Stimulated activated CD8-positive, alpha-beta memory T cell treated with anti-CD3 and anti-CD28 coated beads, Interleukin-4, amount 100 ng/mL, for 4 hours (primary cell): ENCODE results near the gene DPH3.
A peak's percentile ranks its signal among the peaks of the same experiment; 100 is the strongest.
"Not testable (repeated sequence)": the region's sequence is repeated elsewhere in the genome, so short reads cannot be mapped to it uniquely, and the experiment has no call there.

Experiments used
- DNase-seq, 2 donors: peaks; one replicate each; pipeline ENCODE4 v3.0.0-alpha.2; 2020; ENCODE audit warnings: low read depth in 2 of 2, low spot score in 1 of 2

Gene DPH3

DNA sequence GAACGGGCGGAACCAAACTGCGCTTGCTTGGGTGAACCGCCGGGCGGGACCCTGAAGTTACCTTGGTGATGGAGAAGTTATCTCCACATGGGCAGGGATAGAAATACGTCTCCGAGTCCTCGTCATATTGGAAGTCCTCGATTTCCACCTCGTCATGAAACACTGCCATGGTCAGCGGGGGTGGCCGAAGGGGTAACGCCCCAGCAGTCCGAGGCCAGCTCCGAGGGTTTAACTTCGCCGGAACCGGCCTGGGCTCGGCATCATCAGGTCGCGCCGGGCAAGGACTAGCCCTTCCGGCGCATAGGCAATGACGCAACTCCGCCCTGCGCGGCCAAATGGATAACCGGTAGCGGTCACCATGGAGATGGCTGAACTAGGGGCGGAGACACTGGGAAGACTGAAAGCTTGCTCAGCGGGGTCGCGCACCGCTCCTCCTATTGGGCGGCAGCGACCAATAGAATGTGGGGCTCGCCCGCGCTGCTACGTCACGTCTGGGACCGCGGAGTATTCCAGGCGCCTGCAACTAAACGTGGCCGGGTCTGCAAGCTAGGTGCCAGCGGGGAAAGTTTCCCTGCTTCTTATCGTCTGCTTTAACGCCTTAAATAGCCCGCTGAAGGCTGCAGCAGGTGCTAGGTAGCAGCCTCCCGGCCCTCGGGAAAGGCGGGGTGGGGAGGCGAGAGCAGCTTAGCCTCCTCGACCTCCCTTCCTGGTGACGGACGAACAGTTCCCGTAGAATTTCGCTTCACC lies at the start of gene DPH3, which contains the start of gene OXNAD1:
Gene DPH3 (minus strand): TSS at position 236 of the 747 bp plus-strand sequence. CDS start 67 bp downstream, at position 169.
Gene OXNAD1 (plus strand): TSS at position 505 of the 747 bp plus-strand sequence. CDS start 5,741 bp downstream, outside the sequence.
- peak; percentile 99 for DNase-seq

GRCh38 chr3:16313886-16314645 lies 49.3 kb upstream of the DPH3 start:
- no peak for DNase-seq

- no peak for DNase-seq
These were observed 47.3 kb upstream of the DPH3 start for GRCh38 chr3:16311960-16312451.

- DNase-seq: not testable (repeated sequence)
These were observed 45.7 kb upstream of the DPH3 start for GRCh38 chr3:16310486-16310885.

- DNase-seq: peak in 1 of 2 donors; percentile 40
These were observed 44.8 kb upstream of the DPH3 start for GRCh38 chr3:16309558-16309957.

- DNase-seq: no peak
These were observed 44.0 kb upstream of the DPH3 start for GRCh38 chr3:16308727-16309126.

- no peak for DNase-seq
These were observed 43.2 kb upstream of the DPH3 start for GRCh38 chr3:16307832-16308531.

- peak in 1 of 2 donors; percentile 21 for DNase-seq
These were observed 40.4 kb upstream of the DPH3 start for GRCh38 chr3:16305111-16305541.

- DNase-seq: no peak
These were observed 39.6 kb upstream of the DPH3 start for GRCh38 chr3:16304061-16305010.

DNA sequence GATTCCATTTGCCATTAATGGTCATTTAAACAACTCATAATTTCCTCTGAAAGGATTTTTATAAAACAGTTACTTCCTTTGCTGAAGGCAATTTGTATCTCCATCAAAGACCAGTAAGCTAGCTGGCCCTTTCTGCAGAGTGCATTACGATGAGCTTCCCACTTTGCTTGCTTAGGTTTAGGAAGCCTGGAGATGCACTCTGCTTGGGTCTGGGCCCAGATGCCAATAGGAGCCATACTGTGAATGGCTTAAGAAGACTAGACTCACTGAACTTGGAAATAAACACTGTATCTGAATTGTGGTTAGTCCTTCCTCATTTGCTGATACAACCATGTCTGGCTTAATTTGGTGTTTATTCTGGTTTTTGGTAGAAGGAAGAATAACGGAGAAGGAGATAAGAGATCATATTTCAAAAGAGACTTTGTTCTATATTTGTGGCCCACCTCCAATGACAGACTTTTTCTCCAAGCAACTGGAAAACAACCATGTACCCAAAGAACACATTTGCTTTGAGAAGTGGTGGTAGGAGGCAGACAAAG lies 38.4 kb upstream of the DPH3 start:
- no peak for DNase-seq

- no peak for DNase-seq
These were observed 37.4 kb upstream of the DPH3 start for GRCh38 chr3:16302082-16302631.

DNA sequence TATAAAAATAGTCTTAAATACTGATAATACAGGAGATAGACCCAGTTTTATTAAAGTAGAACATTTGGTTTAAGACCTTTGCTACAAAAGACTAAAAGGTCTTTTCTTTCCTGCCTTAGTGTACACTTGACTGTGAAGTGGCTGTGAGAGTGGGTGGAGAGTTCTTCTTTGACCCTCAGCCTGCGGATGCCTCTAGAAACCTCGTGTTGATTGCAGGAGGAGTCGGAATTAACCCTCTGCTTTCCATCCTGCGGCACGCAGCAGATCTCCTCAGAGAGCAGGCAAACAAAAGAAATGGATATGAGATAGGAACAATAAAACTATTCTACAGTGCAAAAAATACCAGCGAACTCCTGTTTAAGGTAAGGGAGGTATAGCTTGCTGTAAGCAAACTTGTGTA lies 36.8 kb upstream of the DPH3 start:
- DNase-seq: no peak

GRCh38 chr3:16300881-16301359 lies 36.2 kb upstream of the DPH3 start:
- DNase-seq: no peak

GRCh38 chr3:16300307-16300706 lies 35.6 kb upstream of the DPH3 start:
- no peak for DNase-seq

DNA sequence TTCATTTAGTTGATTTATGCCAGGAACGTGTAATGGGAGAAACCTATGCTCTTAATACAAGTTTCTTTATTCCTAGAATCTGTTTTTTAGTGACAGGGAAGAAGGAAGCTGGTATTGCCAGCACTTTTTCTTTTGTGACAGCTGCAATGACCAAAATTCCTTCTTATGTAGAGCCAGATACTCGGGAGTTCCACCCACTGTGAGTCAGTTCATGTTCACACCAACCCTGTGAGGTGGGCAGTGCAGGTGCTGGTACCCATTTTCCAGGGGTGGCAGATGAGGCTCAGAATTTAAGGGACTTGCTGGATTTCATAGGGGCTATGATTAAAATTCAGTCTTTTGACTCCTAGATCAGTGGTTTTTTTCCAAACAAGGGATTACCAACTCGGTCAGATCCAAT lies 35.0 kb upstream of the DPH3 start:
- no peak for DNase-seq

GRCh38 chr3:16298891-16299290 lies 34.1 kb upstream of the DPH3 start:
- DNase-seq: no peak

- no peak for DNase-seq
These were observed 33.5 kb upstream of the DPH3 start for GRCh38 chr3:16297997-16298885.

- no peak for DNase-seq
These were observed 30.7 kb upstream of the DPH3 start for GRCh38 chr3:16295298-16295890.
